Duodenal mucosa (tissue), 2 donors: ENCODE data around the gene NEUROD2.
A peak's percentile ranks its signal among the peaks of the same experiment; 100 is the strongest.

Experiments used
- H3K27ac ChIP-seq: one replicate; pipeline ENCODE4 v1.7.0; 2013; ENCODE audit warnings: low read depth, low read length
- H3K27me3 ChIP-seq, 2 donors: one replicate each; pipeline ENCODE4 v1.7.0; 2013; ENCODE audit warnings: low read length in 2 of 2, control low read depth in 1 of 2; ENCODE audit not compliant: insufficient read depth in 2 of 2, control insufficient read depth in 1 of 2
- H3K36me3 ChIP-seq, 2 donors: one replicate each; pipeline ENCODE4 v1.7.0; 2013; ENCODE audit warnings: low read length in 2 of 2, control low read depth in 1 of 2; ENCODE audit not compliant: insufficient read depth in 2 of 2, control insufficient read depth in 1 of 2
- H3K4me1 ChIP-seq, 2 donors: one replicate each; pipeline ENCODE4 v1.7.0; 2013; ENCODE audit warnings: low read length in 2 of 2, control low read depth in 1 of 2; ENCODE audit not compliant: insufficient read depth in 2 of 2, control insufficient read depth in 1 of 2
- H3K4me3 ChIP-seq, 2 donors: one replicate each; pipeline ENCODE4 v1.7.0; 2013; ENCODE audit warnings: low read length in 2 of 2, low read depth in 1 of 2
- H3K9ac ChIP-seq, 2 donors: one replicate each; pipeline ENCODE4 v1.7.0; 2013; ENCODE audit warnings: low read length in 2 of 2, low read depth in 1 of 2
- H3K9me3 ChIP-seq, 2 donors: one replicate each; pipeline ENCODE4 v1.7.0; 2013; ENCODE audit warnings: low read length in 2 of 2, control low read depth in 1 of 2; ENCODE audit not compliant: control insufficient read depth in 1 of 2

NEUROD2 gene

DNA sequence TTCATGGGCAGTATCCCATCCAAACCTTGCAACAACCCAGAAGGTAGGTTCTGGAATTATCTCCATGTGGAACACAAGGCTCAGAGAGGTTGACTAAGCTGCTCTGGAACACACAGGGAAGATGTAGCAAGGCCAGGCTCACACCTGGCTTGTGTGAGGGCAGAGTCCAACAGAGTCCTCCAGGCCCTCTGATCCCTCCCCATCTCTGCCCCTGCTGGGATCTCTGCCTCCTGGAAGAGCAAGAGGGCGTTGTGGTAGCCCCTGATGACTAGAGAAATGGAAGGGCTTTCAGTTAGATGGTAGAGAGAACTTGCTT is 12.0 kb upstream of the NEUROD2 start:
- Histone ChIP-seq H3K9me3 (no peaks in the 10 kb centered on the region), H3K9ac (no peak overlapping the region), H3K27ac (no peak overlapping the region), H3K36me3 (no peaks in the 10 kb centered on the region), H3K4me1 (peaks cover 27 to 37% of the 10 kb centered on the region in 2 donors), H3K4me3 (no peak overlapping the region), H3K27me3 (peaks cover 6 to 11% of the 10 kb centered on the region in 2 donors)

DNA sequence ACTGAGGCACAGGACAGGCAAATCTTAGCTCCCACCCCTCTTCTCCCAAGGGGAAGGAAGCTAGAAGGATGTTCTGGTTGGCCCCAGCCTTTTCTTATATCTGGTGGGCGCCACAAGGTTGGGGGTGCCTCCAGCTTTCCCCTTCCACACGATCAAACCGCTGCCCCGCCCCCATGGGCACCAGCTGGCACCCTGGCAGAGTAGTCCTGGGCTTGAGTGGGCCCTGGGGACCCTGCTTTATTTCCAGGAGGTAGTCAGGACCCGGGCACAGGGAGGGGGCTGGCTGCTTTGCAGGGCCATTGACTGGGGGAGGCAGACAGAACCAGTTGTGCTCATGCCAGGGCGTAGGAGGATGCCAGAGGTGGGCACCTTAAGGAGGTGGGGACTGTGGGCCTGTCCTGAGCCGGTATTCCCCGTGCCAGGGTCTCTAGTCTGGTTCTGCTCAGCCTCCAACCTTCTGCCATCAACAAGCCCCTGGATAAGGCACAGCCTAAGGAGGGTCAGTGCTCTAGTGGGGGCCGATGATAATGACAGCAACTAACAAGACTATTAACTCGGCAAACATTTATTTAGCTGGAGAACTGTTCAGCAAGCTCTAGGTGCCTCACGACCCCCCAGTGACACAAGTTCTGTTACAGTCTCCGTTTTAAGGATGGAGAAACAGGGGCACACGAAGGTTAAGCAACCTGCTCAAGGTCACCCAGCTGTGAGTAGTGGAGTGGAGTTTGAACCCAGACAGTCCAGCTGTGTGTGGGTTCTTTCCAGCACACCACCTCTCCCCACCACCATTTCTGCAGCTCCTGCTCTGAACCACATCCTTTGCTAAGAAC is 11.5 kb upstream of the NEUROD2 start:
- peaks cover 23 to 35% of the 10 kb centered on the region in 2 donors for H3K4me1 ChIP-seq
- no peaks in the 10 kb centered on the region for H3K9me3 ChIP-seq
- H3K27me3 ChIP-seq, result peaks cover 9 to 11% of the 10 kb centered on the region in 2 donors
- no peak overlapping the region for H3K27ac ChIP-seq
- no peak overlapping the region for H3K4me3 ChIP-seq
- H3K36me3 ChIP-seq, result no peaks in the 10 kb centered on the region
- peak overlapping the region in 1 of 2 donors; percentile 32 for H3K9ac ChIP-seq

- no peak overlapping the region for H3K27ac ChIP-seq
- peaks cover 9 to 11% of the 10 kb centered on the region in 2 donors for H3K27me3 ChIP-seq
- no peaks in the 10 kb centered on the region for H3K36me3 ChIP-seq
- peak overlapping the region; percentile 66 to 73 for H3K4me3 ChIP-seq
- no peaks in the 10 kb centered on the region for H3K9me3 ChIP-seq
- H3K9ac ChIP-seq, result peak overlapping the region in 1 of 2 donors; percentile 32
- H3K4me1 ChIP-seq, result peaks cover 17 to 29% of the 10 kb centered on the region in 2 donors
These were observed 10.7 kb upstream of the NEUROD2 start for GRCh38 chr17:39618246-39618913.

GRCh38 chr17:39617446-39618245 is 9.9 kb upstream of the NEUROD2 start:
- no peaks in the 10 kb centered on the region for H3K36me3 ChIP-seq
- H3K4me3 ChIP-seq, result peak overlapping the region; percentile 54 to 66
- peaks cover 13 to 16% of the 10 kb centered on the region in 2 donors for H3K27me3 ChIP-seq
- H3K27ac ChIP-seq, result no peak overlapping the region
- peak overlapping the region; percentile 31 to 38 for H3K9ac ChIP-seq
- H3K9me3 ChIP-seq, result no peaks in the 10 kb centered on the region
- peaks cover 12 to 25% of the 10 kb centered on the region in 2 donors for H3K4me1 ChIP-seq

DNA sequence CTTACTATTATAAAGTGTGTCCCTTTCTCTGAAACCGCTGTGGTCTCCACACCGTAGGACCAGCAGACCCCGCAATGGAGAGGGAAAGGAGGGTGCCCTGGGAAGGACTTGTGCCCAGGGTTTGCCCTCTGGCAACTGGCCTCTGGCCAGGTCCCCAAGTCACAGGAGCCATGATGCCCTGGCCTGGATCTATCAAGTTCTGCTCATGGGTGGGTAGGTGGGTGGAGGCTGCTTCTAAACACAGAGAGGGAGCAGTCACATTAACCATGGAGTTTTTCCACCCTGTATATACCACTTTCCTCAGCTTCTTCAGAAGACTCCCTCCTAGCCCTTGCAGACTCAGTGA is 9.4 kb upstream of the NEUROD2 start:
- Histone ChIP-seq H3K4me3 (peak overlapping the region; percentile 54 to 66), H3K27ac (no peak overlapping the region), H3K9me3 (no peaks in the 10 kb centered on the region), H3K36me3 (no peaks in the 10 kb centered on the region), H3K4me1 (peaks cover 12 to 23% of the 10 kb centered on the region in 2 donors), H3K9ac (peak overlapping the region; percentile 31 to 38), H3K27me3 (peaks cover 14 to 16% of the 10 kb centered on the region in 2 donors)

- Histone ChIP-seq H3K27me3 (peaks cover 18 to 19% of the 10 kb centered on the region in 2 donors), H3K9me3 (no peaks in the 10 kb centered on the region), H3K36me3 (no peaks in the 10 kb centered on the region), H3K27ac (no peak overlapping the region), H3K4me1 (peaks cover 12 to 22% of the 10 kb centered on the region in 2 donors), H3K4me3 (no peak overlapping the region), H3K9ac (no peak overlapping the region)
These were observed 7.7 kb upstream of the NEUROD2 start for GRCh38 chr17:39615434-39615833.

DNA sequence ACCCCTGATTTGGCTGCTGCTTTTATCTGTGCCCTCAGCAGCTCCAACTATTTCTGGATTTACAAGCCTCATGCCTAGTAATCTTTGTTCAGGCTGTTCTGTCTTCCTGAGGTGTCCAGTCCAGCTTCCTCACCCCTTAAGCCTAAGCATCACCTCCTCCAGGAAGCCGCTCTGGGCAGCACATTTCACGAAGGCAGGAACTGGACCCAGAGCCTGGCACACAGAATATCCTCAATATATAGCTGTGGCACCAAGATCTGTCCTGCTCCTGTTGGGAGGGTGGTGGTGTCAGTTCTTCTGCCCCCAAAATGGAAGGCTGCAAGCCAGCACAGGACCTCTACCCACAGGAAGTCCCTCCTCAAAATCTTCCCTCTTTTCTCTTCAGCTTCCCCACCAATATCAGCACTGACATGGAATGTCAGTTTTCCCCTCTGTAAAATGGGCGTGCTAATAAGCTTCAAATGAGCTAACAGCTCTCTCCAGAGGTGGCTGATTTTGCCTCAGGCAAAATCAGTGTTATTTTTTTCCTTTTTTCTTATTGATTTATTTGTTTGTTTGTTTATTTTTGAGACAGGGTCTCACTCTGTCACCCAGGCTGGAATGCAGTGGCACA is 6.9 kb upstream of the NEUROD2 start:
- no peak overlapping the region for H3K4me3 ChIP-seq
- no peak overlapping the region for H3K9ac ChIP-seq
- no peaks in the 10 kb centered on the region for H3K36me3 ChIP-seq
- H3K27ac ChIP-seq, result no peak overlapping the region
- H3K9me3 ChIP-seq, result no peaks in the 10 kb centered on the region
- H3K27me3 ChIP-seq, result peaks cover 20 to 21% of the 10 kb centered on the region in 2 donors
- H3K4me1 ChIP-seq, result peaks cover 10 to 20% of the 10 kb centered on the region in 2 donors

DNA sequence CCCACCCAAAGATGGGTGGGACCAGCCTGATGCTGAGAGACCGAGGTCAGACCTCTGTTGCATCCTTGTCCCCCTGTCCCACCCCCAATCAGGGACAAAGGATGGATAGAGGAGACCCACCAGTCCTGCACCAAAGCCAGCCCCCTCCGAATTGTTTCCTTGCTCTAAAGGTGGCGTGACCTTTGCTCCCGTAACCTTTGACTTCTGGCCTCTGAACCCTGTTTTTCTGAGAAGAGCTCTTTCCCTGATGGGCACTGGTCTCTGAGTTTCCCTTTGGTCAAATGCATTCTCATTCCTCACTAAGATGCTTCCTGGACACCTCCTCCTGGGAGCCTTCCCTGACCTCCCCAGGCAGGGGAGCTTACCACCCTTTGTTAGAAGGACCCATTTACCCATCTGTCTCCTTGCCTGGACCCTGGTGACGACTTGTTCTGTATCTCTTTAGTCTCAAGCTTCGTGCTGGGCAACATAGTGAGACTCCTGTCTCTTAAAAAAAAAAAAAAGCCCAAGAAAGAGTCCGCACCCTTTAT is 5.3 kb upstream of the NEUROD2 start:
- peaks cover 6% of the 10 kb centered on the region in 2 donors for H3K4me1 ChIP-seq
- H3K4me3 ChIP-seq, result no peak overlapping the region
- peaks cover 36 to 38% of the 10 kb centered on the region in 2 donors for H3K27me3 ChIP-seq
- H3K9me3 ChIP-seq, result no peaks in the 10 kb centered on the region
- no peak overlapping the region for H3K27ac ChIP-seq
- no peak overlapping the region for H3K9ac ChIP-seq
- H3K36me3 ChIP-seq, result no peaks in the 10 kb centered on the region

- Histone ChIP-seq H3K4me1 (peaks cover 5% of the 10 kb centered on the region in 2 donors), H3K9ac (no peak overlapping the region), H3K4me3 (no peak overlapping the region), H3K27me3 (peaks cover 40 to 41% of the 10 kb centered on the region in 2 donors), H3K9me3 (no peaks in the 10 kb centered on the region), H3K27ac (no peak overlapping the region), H3K36me3 (no peaks in the 10 kb centered on the region)
These were observed 4.7 kb upstream of the NEUROD2 start for GRCh38 chr17:39612291-39612894.
